Loucy (cell line): ENCODE results near the gene RABAC1.

Source experiments
- CTCF ChIP-seq: fragments of 200-600 bp; sonication (generic); conservative IDR thresholded peaks from 2 replicates; pipeline ENCODE4 v1.5.1; 2014; ENCODE audit warnings: mild to moderate bottlenecking, antibody characterized with exemption, low read length
- EZH2phosphoT487 ChIP-seq: fragments of 200-600 bp; IDR thresholded peaks from 2 replicates; pipeline ENCODE4 v1.6.1; 2018; ENCODE audit warnings: antibody characterized with exemption, mild to moderate bottlenecking, moderate library complexity, borderline replicate concordance

GRCh38 chr19:41965106-41965505, 6.0 kb upstream of the RABAC1 start:
- TF ChIP-seq CTCF (no peak), EZH2phosphoT487 (no peak)
